Epithelial cell of proximal tubule (primary cell): ENCODE results near the gene TNKS2. TPM values are rescaled to one million over a fixed set of nuclear protein-coding genes. Genes with fewer than 3 reads are reported as not detected.

Experiments
- DNase-seq: peaks from one replicate; pipeline ENCODE4 v3.0.0-alpha.2; 2011; ENCODE audit warnings: low read depth
- H3K4me3 ChIP-seq: 2 replicates; pipeline ENCODE4 v1.5.1; 2011; ENCODE audit warnings: low read depth, mild to moderate bottlenecking, low read length
- CTCF ChIP-seq: conservative IDR thresholded peaks from 2 replicates; pipeline ENCODE4 v1.5.1; 2012; ENCODE audit warnings: low read depth, mild to moderate bottlenecking, low read length
- total RNA-seq: library from RNA; depleted of rRNA; stranded (reverse); fragments of >200 nt; gene quantifications from 2 replicates; pipeline ENCODE4 v1.2.3, GENCODE V29; 2015

Gene TNKS2
- total RNA-seq, 1 donor from 2014 or later, result 25.1 TPM

DNA sequence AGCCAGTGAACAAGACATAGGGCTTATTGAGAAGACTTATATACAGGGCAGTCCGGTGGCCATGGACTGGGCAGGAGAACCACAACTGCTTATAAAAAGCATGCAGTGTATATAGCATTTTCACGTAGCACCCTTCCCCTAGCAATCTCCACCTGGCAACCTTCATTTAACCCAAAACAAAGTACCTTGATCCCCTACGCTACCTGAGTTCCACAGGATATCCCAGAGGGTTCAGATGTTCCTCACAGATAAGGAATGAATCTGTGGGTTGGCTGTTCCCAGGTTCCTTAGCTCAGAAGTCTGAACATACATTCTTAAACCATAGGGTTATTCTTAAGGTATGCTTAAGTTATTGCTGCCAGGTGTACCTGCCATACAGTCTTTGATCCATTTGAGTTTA, 22.0 kb upstream of the TNKS2 start:
- TF ChIP-seq CTCF, result no peak
- no peak overlapping the region for H3K4me3 ChIP-seq
- DNase-seq, result no peak

DNA sequence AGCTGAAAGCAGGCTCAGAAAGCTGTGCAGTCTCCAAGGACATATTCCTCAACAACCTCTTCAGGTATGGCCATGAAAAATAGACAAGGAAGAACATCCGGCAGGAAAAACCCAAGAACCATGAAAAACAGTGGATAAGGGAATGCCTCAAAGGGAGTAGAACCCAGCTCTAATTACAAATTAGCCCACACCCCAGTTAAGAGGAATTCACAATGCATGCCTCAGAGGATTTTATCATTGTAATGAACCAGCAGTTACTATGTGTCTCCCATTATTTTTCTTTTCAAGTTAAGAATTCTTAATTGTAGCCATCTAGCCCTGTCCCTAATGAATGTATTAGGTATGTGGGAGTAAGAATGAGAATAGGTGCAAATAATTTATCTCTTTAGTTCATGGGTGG, 19.7 kb upstream of the TNKS2 start:
- TF ChIP-seq CTCF, result no peak
- no peak for DNase-seq
- no peak overlapping the region for H3K4me3 ChIP-seq

- H3K4me3 ChIP-seq, result no peak overlapping the region
- DNase-seq, result no peak
- no peak for TF ChIP-seq CTCF
These were observed 19.1 kb upstream of the TNKS2 start for GRCh38 chr10:91779011-91779605.

DNA sequence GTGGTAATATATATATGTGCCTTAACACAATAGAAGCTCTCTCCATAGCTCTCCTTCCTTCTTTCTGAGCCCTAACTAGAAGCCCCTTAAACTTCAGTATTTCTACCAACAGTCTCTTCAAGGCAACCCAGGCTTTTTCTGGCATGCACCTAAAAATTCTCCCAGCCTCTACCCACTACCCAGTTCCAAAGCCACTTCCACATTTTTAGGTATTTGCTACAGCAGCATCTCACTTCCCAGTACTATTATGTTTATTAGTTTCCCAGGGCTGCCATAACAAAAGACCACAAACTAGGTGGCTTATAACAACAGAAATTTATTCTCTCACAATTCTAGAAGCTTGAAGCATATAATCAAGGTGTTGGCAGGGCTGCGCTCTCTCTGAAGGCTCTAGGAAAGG, 15.7 kb upstream of the TNKS2 start:
- H3K4me3 ChIP-seq, result no peak overlapping the region
- DNase-seq, result no peak
- TF ChIP-seq CTCF, result no peak

DNA sequence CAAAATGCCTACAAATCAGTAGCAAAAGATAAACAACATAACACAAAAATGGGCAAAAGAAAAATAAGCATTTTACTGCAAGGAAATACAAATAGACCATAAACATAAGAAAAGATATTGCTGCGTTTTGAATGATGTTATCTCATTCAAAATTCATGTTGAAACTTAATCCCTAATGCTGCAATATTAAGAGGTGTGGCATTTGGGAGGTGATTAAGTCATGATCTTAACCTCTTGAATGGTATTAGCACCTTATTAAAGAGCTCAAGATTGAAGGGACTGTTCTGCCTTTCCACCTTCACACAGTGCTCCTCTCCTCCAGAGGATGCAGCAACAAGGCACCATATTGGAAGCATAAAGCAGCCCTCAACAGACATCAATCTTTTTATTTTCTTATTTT, 12.4 kb upstream of the TNKS2 start:
- no peak for DNase-seq
- TF ChIP-seq CTCF, result no peak
- no peak overlapping the region for H3K4me3 ChIP-seq

GRCh38 chr10:91787258-91787657, 11.0 kb upstream of the TNKS2 start:
- no peak for TF ChIP-seq CTCF
- no peak overlapping the region for H3K4me3 ChIP-seq
- DNase-seq, result no peak

DNA sequence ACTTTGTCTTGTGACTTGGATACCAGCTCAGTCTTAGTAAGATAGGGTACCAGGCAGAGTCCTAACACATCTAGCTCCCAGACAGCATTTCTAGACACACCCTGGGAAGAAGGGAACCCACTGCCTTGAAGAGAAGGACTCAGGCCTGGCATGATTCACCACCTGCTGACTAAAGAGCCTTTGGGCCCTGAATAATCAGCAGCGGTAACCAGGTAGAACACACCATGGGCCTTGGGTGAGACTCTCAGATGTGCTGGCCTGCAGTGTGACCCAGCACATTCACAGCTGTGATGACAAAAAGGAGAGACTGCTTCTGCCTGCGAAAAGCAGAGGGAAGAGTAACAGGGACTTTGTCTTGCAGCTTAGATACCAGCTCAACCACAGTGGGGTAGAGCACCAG, 10.4 kb upstream of the TNKS2 start:
- no peak for TF ChIP-seq CTCF
- no peak for DNase-seq
- no peak overlapping the region for H3K4me3 ChIP-seq
